HL-60 (cell line): ENCODE results near the gene AK5.

ENCODE experiments used
- DNase-seq, 2 experiments: peaks; one replicate each; pipeline ENCODE4 v3.0.0-alpha.2; 2010 to 2020; ENCODE audit warnings: low read depth in 1 of 2, low spot score in 1 of 2
- H3K27ac ChIP-seq: fragments of 250-450 bp; sonication (Bioruptor Pico); replicated peaks from 2 replicates; pipeline ENCODE4 v1.5.1; 2020; ENCODE audit warnings: mild to moderate bottlenecking, moderate library complexity
- H3K27me3 ChIP-seq: fragments of 250-450 bp; sonication (Bioruptor Pico); 2 replicates; pipeline ENCODE4 v1.5.1; 2021; ENCODE audit warnings: mild to moderate bottlenecking, moderate library complexity; ENCODE audit not compliant: insufficient read depth, poor library complexity, severe bottlenecking
- H3K4me3 ChIP-seq: replicated peaks from 2 replicates; pipeline ENCODE4 v1.5.1; 2011; ENCODE audit warnings: mild to moderate bottlenecking, control low read depth, low read length; ENCODE audit not compliant: insufficient read depth
- GABPA ChIP-seq: IDR thresholded peaks from 2 replicates; pipeline ENCODE4 v1.6.1; 2012; ENCODE audit warnings: low read depth
- POLR2AphosphoS5 ChIP-seq: IDR thresholded peaks from 2 replicates; pipeline ENCODE4 v1.6.1; 2012; ENCODE audit warnings: low read depth
- SPI1 ChIP-seq: IDR thresholded peaks from 2 replicates; pipeline ENCODE4 v1.6.1; 2012; ENCODE audit warnings: low read depth, mild to moderate bottlenecking, borderline replicate concordance
- TF ChIP-seq, protein P1 (sequence below): IDR thresholded peaks from 2 replicates; pipeline ENCODE4 v1.6.1; 2012; ENCODE audit warnings: low read depth; ENCODE audit not compliant: insufficient replicate concordance
- TF ChIP-seq, protein P2 (sequence below): IDR thresholded peaks from one replicate; pipeline ENCODE4 v1.5.1; 2011; ENCODE audit warnings: low read length, control low read depth, inconsistent platforms; ENCODE audit not compliant: insufficient read depth

AK5 gene

GRCh38 chr1:77271852-77272580, 9.8 kb upstream of the AK5 start:
- DNase-seq, result no peak
- Histone ChIP-seq H3K4me3 (no peak overlapping the region), H3K27me3 (no peaks in the 10 kb centered on the region), H3K27ac (no peak overlapping the region)
- TF ChIP-seq, protein P1, sequence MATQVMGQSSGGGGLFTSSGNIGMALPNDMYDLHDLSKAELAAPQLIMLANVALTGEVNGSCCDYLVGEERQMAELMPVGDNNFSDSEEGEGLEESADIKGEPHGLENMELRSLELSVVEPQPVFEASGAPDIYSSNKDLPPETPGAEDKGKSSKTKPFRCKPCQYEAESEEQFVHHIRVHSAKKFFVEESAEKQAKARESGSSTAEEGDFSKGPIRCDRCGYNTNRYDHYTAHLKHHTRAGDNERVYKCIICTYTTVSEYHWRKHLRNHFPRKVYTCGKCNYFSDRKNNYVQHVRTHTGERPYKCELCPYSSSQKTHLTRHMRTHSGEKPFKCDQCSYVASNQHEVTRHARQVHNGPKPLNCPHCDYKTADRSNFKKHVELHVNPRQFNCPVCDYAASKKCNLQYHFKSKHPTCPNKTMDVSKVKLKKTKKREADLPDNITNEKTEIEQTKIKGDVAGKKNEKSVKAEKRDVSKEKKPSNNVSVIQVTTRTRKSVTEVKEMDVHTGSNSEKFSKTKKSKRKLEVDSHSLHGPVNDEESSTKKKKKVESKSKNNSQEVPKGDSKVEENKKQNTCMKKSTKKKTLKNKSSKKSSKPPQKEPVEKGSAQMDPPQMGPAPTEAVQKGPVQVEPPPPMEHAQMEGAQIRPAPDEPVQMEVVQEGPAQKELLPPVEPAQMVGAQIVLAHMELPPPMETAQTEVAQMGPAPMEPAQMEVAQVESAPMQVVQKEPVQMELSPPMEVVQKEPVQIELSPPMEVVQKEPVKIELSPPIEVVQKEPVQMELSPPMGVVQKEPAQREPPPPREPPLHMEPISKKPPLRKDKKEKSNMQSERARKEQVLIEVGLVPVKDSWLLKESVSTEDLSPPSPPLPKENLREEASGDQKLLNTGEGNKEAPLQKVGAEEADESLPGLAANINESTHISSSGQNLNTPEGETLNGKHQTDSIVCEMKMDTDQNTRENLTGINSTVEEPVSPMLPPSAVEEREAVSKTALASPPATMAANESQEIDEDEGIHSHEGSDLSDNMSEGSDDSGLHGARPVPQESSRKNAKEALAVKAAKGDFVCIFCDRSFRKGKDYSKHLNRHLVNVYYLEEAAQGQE, result no peak
- TF ChIP-seq POLR2AphosphoS5, result no peak
- TF ChIP-seq GABPA, result no peak
- no peak for TF ChIP-seq SPI1

DNA sequence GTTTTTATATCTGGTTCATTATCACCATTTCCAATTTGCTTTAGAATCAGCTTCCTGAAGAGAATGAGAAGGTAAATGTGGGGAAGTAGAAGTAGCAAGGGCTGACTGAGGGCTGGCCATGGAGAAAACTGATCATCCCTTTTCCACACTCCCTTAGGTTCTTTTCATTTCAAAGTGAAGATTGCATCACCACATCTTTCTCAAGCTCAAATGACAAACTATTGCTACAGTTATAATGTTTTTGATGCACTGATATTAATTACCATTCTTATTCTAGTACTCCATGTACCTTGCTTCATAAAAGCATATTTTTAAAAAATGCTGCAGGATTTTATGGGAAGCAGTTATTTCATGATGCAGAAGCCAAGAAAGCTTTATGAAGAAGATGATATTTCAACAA, 7.9 kb upstream of the AK5 start:
- Histone ChIP-seq H3K4me3 (no peak overlapping the region), H3K27me3 (no peaks in the 10 kb centered on the region), H3K27ac (no peak overlapping the region)
- TF ChIP-seq, protein P1, result no peak
- TF ChIP-seq GABPA (no peak), POLR2AphosphoS5 (no peak), SPI1 (no peak)
- TF ChIP-seq, protein P2, sequence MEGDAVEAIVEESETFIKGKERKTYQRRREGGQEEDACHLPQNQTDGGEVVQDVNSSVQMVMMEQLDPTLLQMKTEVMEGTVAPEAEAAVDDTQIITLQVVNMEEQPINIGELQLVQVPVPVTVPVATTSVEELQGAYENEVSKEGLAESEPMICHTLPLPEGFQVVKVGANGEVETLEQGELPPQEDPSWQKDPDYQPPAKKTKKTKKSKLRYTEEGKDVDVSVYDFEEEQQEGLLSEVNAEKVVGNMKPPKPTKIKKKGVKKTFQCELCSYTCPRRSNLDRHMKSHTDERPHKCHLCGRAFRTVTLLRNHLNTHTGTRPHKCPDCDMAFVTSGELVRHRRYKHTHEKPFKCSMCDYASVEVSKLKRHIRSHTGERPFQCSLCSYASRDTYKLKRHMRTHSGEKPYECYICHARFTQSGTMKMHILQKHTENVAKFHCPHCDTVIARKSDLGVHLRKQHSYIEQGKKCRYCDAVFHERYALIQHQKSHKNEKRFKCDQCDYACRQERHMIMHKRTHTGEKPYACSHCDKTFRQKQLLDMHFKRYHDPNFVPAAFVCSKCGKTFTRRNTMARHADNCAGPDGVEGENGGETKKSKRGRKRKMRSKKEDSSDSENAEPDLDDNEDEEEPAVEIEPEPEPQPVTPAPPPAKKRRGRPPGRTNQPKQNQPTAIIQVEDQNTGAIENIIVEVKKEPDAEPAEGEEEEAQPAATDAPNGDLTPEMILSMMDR, result no peak
- peak in 1 of 2 experiments; percentile 16 for DNase-seq

- H3K27ac ChIP-seq, result no peak overlapping the region
- DNase-seq, result no peak
- H3K27me3 ChIP-seq, result no peaks in the 10 kb centered on the region
- H3K4me3 ChIP-seq, result no peak overlapping the region
- TF ChIP-seq, protein P1, result no peak
- TF ChIP-seq, protein P2, result no peak
- TF ChIP-seq POLR2AphosphoS5 (no peak), GABPA (no peak), SPI1 (no peak)
Measured at GRCh38 chr1:77275194-77275593, 6.6 kb upstream of the AK5 start.
